ENCODE results near the gene LTO1.

The LTO1 gene

GRCh38 chr11:69677749-69678148 is 2.6 kb upstream of the LTO1 start:
- DNase-seq, result no peak
- ATAC-seq, result no peak

- peak; percentile 20 for DNase-seq
- ATAC-seq, result peak; percentile 5
Observed at GRCh38 chr11:69674267-69674885, 777 bp downstream of the LTO1 start.

GRCh38 chr11:69671734-69672465 is 3.3 kb downstream of the LTO1 start:
- ATAC-seq (no peak), DNase-seq (no peak)

GRCh38 chr11:69670158-69670845 is 4.9 kb downstream of the LTO1 start:
- DNase-seq, result peak; percentile 71
- ATAC-seq, result no peak

- DNase-seq (no peak), ATAC-seq (no peak)
Observed at GRCh38 chr11:69669486-69669885, 5.7 kb downstream of the LTO1 start.

- ATAC-seq (no peak), DNase-seq (no peak)
Observed at GRCh38 chr11:69667619-69668604, 7.2 kb downstream of the LTO1 start.

GRCh38 chr11:69666752-69667536 is 8.2 kb downstream of the LTO1 start:
- ATAC-seq, result no peak
- DNase-seq, result no peak

GRCh38 chr11:69666261-69666660 is 8.9 kb downstream of the LTO1 start:
- DNase-seq (no peak), ATAC-seq (no peak)

- no peak for DNase-seq
- ATAC-seq, result no peak
Observed at GRCh38 chr11:69665669-69666068, 9.5 kb downstream of the LTO1 start.

GRCh38 chr11:69664901-69665300 is 10.3 kb downstream of the LTO1 start:
- DNase-seq, result no peak
- no peak for ATAC-seq

- ATAC-seq (no peak), DNase-seq (no peak)
Observed at GRCh38 chr11:69664103-69664775, 10.9 kb downstream of the LTO1 start.

GRCh38 chr11:69663326-69663725 is 11.8 kb downstream of the LTO1 start:
- ATAC-seq (no peak), DNase-seq (no peak)

GRCh38 chr11:69662806-69663205 is 12.3 kb downstream of the LTO1 start:
- ATAC-seq, result no peak
- no peak for DNase-seq

GRCh38 chr11:69662021-69662698 is 13.0 kb downstream of the LTO1 start:
- ATAC-seq (no peak), DNase-seq (no peak)

GRCh38 chr11:69661413-69661715 is 13.8 kb downstream of the LTO1 start:
- ATAC-seq (no peak), DNase-seq (no peak)

- DNase-seq (no peak), ATAC-seq (no peak)
Observed at GRCh38 chr11:69660001-69660500, 15.1 kb downstream of the LTO1 start.

- DNase-seq (no peak), ATAC-seq (no peak)
Observed at GRCh38 chr11:69659591-69659990, 15.6 kb downstream of the LTO1 start.

GRCh38 chr11:69658626-69659450 is 16.3 kb downstream of the LTO1 start:
- ATAC-seq (no peak), DNase-seq (no peak)

GRCh38 chr11:69657911-69658625 is 17.1 kb downstream of the LTO1 start:
- no peak for ATAC-seq
- DNase-seq, result no peak

All from stimulated activated naive CD8-positive, alpha-beta T cell treated with anti-CD3 and anti-CD28 coated beads, Interleukin-15, Interleukin-2, amounts not matched to agents 100 U/mL and 50 U/mL, for 24 hours (primary cell).